ENCODE measurements around the gene JAKMIP3.

The JAKMIP3 gene

GRCh38 chr10:132065491-132066105, at the start of gene JAKMIP3:
TSS of gene JAKMIP3 (plus strand) at chr10:132065946. CDS start at chr10:132104809, 38,863 bp downstream.
- Histone ChIP-seq H3K27me3 (peaks cover 24% of the 10 kb centered on the region), H3K4me2 (peak within 1 kb of the TSS; percentile 69), H3K4me1 (peaks cover 36% of the 10 kb centered on the region), H3K9ac (0 out of 2 replicates have a peak within 1 kb of the TSS, but pooled peaks have one; percentile 4), H3K9me3 (no peaks in the 10 kb centered on the region), H4K20me1 (no peaks in the 10 kb centered on the region), H3K36me3 (no peaks in the 10 kb centered on the region), H3K4me3 (no peak within 1 kb of the TSS), H3K27ac (no peak within 1 kb of the TSS)
- no peak for TF ChIP-seq Cebpa-rat (IDR thresholded peaks at IDR 0.05)

GRCh38 chr10:132016514-132016913, 49.2 kb upstream of the JAKMIP3 start:
- Histone ChIP-seq H3K27me3 (no peaks in the 10 kb centered on the region), H3K9me3 (no peaks in the 10 kb centered on the region), H3K4me3 (no peak overlapping the region), H3K4me2 (no peak overlapping the region), H3K4me1 (peaks cover 6% of the 10 kb centered on the region; the same call in 1 of the 2 replicates), H3K27ac (no peak overlapping the region), H4K20me1 (no peaks in the 10 kb centered on the region), H3K36me3 (no peaks in the 10 kb centered on the region), H3K9ac (no peak overlapping the region)
- no peak for TF ChIP-seq Cebpa-rat (IDR thresholded peaks at IDR 0.05)

GRCh38 chr10:132018446-132018845, 47.3 kb upstream of the JAKMIP3 start:
- Histone ChIP-seq H3K4me1 (peaks cover 12% of the 10 kb centered on the region; the same call in 1 of the 2 replicates), H3K27ac (no peak overlapping the region), H4K20me1 (no peaks in the 10 kb centered on the region), H3K9ac (no peak overlapping the region), H3K4me2 (no peak overlapping the region), H3K4me3 (no peak overlapping the region), H3K9me3 (no peaks in the 10 kb centered on the region), H3K36me3 (no peaks in the 10 kb centered on the region), H3K27me3 (peaks cover 3% of the 10 kb centered on the region)
- TF ChIP-seq Cebpa-rat (IDR thresholded peaks at IDR 0.05), result no peak

GRCh38 chr10:132019366-132019765, 46.4 kb upstream of the JAKMIP3 start:
- Histone ChIP-seq H3K4me1 (0 out of 2 replicates have a peak, but pooled peaks cover 10% of the 10 kb centered on the region), H3K9me3 (no peaks in the 10 kb centered on the region), H3K4me3 (no peak overlapping the region), H4K20me1 (no peaks in the 10 kb centered on the region), H3K9ac (no peak overlapping the region), H3K4me2 (no peak overlapping the region), H3K27me3 (peaks cover 10% of the 10 kb centered on the region), H3K27ac (no peak overlapping the region), H3K36me3 (no peaks in the 10 kb centered on the region)
- TF ChIP-seq Cebpa-rat (IDR thresholded peaks at IDR 0.05), result no peak

GRCh38 chr10:132020456-132020855, 45.3 kb upstream of the JAKMIP3 start:
- no peak overlapping the region for H3K9ac ChIP-seq
- no peaks in the 10 kb centered on the region for H3K9me3 ChIP-seq
- peaks cover 10% of the 10 kb centered on the region for H3K27me3 ChIP-seq
- no peak overlapping the region for H3K4me2 ChIP-seq
- no peaks in the 10 kb centered on the region for H4K20me1 ChIP-seq
- H3K27ac ChIP-seq, result no peak overlapping the region
- 0 out of 2 replicates have a peak, but pooled peaks cover 10% of the 10 kb centered on the region for H3K4me1 ChIP-seq
- no peak overlapping the region for H3K4me3 ChIP-seq
- H3K36me3 ChIP-seq, result no peaks in the 10 kb centered on the region
- TF ChIP-seq Cebpa-rat (IDR thresholded peaks at IDR 0.05), result no peak

DNA sequence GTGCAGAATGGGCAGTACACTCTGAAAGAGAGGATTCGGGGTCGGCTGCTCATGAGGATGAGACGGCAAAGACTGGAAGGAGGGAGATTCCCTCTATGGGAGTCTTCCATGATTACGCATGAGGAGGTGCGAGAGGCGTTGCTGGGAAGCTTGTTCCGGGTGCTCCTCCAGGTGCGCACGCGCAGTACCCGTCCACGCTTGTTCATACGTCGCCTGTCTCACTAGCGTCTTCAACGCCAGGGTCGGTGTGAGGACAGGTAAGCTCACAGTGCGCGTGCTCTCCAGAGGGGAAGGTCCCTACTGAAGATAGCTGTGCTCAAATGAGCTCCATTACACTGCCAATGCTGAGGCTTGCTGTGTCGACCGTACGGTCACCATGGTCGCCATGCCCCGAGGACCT, 44.7 kb upstream of the JAKMIP3 start:
- no peak for TF ChIP-seq Cebpa-rat (IDR thresholded peaks at IDR 0.05)
- no peaks in the 10 kb centered on the region for H4K20me1 ChIP-seq

DNA sequence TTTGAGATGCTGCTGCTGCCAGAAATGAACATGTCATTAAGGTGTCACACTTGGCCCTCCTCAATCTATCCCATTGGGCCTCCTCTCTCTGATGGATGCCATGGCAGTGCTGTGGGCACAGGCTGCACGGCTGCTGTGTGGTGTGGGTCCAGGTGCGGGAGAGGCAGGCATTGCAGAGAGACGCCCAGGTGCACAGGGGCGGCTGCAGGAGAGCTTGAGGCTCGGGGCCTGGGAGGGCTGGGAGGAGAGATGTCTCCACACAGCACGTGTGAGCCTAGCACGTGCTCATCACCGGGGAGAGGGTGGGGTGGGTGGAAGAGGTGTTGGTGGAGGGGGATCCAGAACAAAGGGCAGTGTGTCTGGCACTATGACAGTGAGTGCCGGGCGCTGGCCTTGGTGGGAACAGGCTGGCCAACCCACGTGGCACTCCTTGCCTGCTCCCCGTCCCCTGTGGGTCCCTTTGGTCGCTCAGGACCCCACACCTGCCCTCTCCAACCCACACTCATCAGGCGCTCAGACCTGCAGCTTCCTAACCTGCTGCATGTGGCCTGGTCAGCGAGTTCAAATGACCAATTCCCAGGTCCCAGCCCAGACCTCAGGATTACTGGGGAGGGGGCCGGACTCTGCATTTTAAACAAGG, 44.1 kb upstream of the JAKMIP3 start:
- no peaks in the 10 kb centered on the region for H3K9me3 ChIP-seq
- no peaks in the 10 kb centered on the region for H4K20me1 ChIP-seq
- 0 out of 2 replicates have a peak, but pooled peaks cover 10% of the 10 kb centered on the region for H3K4me1 ChIP-seq
- TF ChIP-seq Cebpa-rat (IDR thresholded peaks at IDR 0.05), result no peak
- H3K4me2 ChIP-seq, result no peak overlapping the region
- no peaks in the 10 kb centered on the region for H3K36me3 ChIP-seq
- no peak overlapping the region for H3K4me3 ChIP-seq
- H3K27ac ChIP-seq, result no peak overlapping the region
- no peak overlapping the region for H3K9ac ChIP-seq
- peaks cover 10% of the 10 kb centered on the region for H3K27me3 ChIP-seq

More for the DNA sequence above, 44.7 kb upstream of the JAKMIP3 start:
- H3K36me3 ChIP-seq, result no peaks in the 10 kb centered on the region
- H3K4me2 ChIP-seq, result no peak overlapping the region
- no peaks in the 10 kb centered on the region for H3K9me3 ChIP-seq
- H3K27ac ChIP-seq, result no peak overlapping the region
- peaks cover 10% of the 10 kb centered on the region for H3K27me3 ChIP-seq
- 0 out of 2 replicates have a peak, but pooled peaks cover 10% of the 10 kb centered on the region for H3K4me1 ChIP-seq
- H3K4me3 ChIP-seq, result no peak overlapping the region
- H3K9ac ChIP-seq, result no peak overlapping the region

- no peak overlapping the region for H3K4me2 ChIP-seq
- H3K27me3 ChIP-seq, result peaks cover 10% of the 10 kb centered on the region
- H3K4me3 ChIP-seq, result no peak overlapping the region
- no peak for TF ChIP-seq Cebpa-rat (IDR thresholded peaks at IDR 0.05)
- H3K4me1 ChIP-seq, result 0 out of 2 replicates have a peak, but pooled peaks cover 10% of the 10 kb centered on the region
- H3K9me3 ChIP-seq, result no peaks in the 10 kb centered on the region
- H3K9ac ChIP-seq, result no peak overlapping the region
- H3K27ac ChIP-seq, result no peak overlapping the region
- no peaks in the 10 kb centered on the region for H4K20me1 ChIP-seq
- no peaks in the 10 kb centered on the region for H3K36me3 ChIP-seq
These were observed 43.5 kb upstream of the JAKMIP3 start for GRCh38 chr10:132022241-132022640.

- H3K4me1 ChIP-seq, result peaks cover 11% of the 10 kb centered on the region
- H3K4me2 ChIP-seq, result peak overlapping the region; percentile 33
- H4K20me1 ChIP-seq, result no peaks in the 10 kb centered on the region
- no peak for TF ChIP-seq Cebpa-rat (IDR thresholded peaks at IDR 0.05)
- peaks cover 10% of the 10 kb centered on the region for H3K27me3 ChIP-seq
- no peak overlapping the region for H3K27ac ChIP-seq
- no peaks in the 10 kb centered on the region for H3K36me3 ChIP-seq
- no peak overlapping the region for H3K9ac ChIP-seq
- H3K4me3 ChIP-seq, result no peak overlapping the region
- H3K9me3 ChIP-seq, result no peaks in the 10 kb centered on the region
These were observed 42.5 kb upstream of the JAKMIP3 start for GRCh38 chr10:132023092-132023811.
